Endodermal cell (in vitro differentiated cells): ENCODE measurements around the gene LSM4. TPM values are rescaled to one million over a fixed set of nuclear protein-coding genes. Genes with fewer than 3 reads are reported as not detected.
A peak's percentile ranks its signal among the peaks of the same experiment; 100 is the strongest.

ENCODE experiments used
- DNase-seq: peaks from one replicate; pipeline ENCODE4 v3.0.0-alpha.2; 2017
- H3K27ac ChIP-seq: 2 replicates; pipeline ENCODE4 v1.5.1; 2013; ENCODE audit warnings: mild to moderate bottlenecking, low read depth, low read length, moderate library complexity
- H3K27me3 ChIP-seq: 2 replicates; pipeline ENCODE4 v1.6.1; 2013; ENCODE audit warnings: mild to moderate bottlenecking, low read length, moderate library complexity; ENCODE audit not compliant: insufficient read depth, control insufficient read depth, poor library complexity, severe bottlenecking
- H3K36me3 ChIP-seq: 2 replicates; pipeline ENCODE4 v1.7.0; 2013; ENCODE audit warnings: mild to moderate bottlenecking, low read length, moderate library complexity; ENCODE audit not compliant: control insufficient read depth, insufficient read depth
- H3K4me1 ChIP-seq: one replicate; pipeline ENCODE4 v1.7.0; 2013; ENCODE audit warnings: low read length; ENCODE audit not compliant: control insufficient read depth, insufficient read depth
- H3K4me3 ChIP-seq: 2 replicates; pipeline ENCODE4 v1.5.1; 2013; ENCODE audit warnings: mild to moderate bottlenecking, low read length, moderate library complexity
- H3K9ac ChIP-seq: 2 replicates; pipeline ENCODE4 v1.6.1; 2013; ENCODE audit warnings: mild to moderate bottlenecking, low read length, moderate library complexity; ENCODE audit not compliant: poor library complexity, severe bottlenecking; ENCODE audit errors: extremely low read depth
- H3K9me3 ChIP-seq: 2 replicates; pipeline ENCODE4 v1.6.1; 2013; ENCODE audit warnings: mild to moderate bottlenecking, low read length, moderate library complexity; ENCODE audit not compliant: control insufficient read depth
- H3K27ac Mint-ChIP-seq: 2 replicates; pipeline ENCODE4 v1.8.0; 2020; ENCODE audit warnings: mixed read lengths
- H3K27me3 Mint-ChIP-seq: 2 replicates; pipeline ENCODE4 v1.8.0; 2021; ENCODE audit warnings: mild to moderate bottlenecking, mixed read lengths; ENCODE audit not compliant: insufficient read depth
- H3K36me3 Mint-ChIP-seq: 2 replicates; pipeline ENCODE4 v1.8.0; 2020; ENCODE audit warnings: low read depth, mixed read lengths
- H3K4me1 Mint-ChIP-seq: 2 replicates; pipeline ENCODE4 v1.8.0; 2020; ENCODE audit warnings: mixed read lengths
- H3K4me3 Mint-ChIP-seq: 2 replicates; pipeline ENCODE4 v1.8.0; 2020; ENCODE audit warnings: mild to moderate bottlenecking, moderate library complexity, mixed read lengths
- H3K9me3 Mint-ChIP-seq: 2 replicates; pipeline ENCODE4 v1.8.0; 2020; ENCODE audit warnings: mild to moderate bottlenecking, mixed read lengths
- CTCF ChIP-seq: fragments of 200-600 bp; sonication (generic); conservative IDR thresholded peaks from 2 replicates; pipeline ENCODE4 v1.5.0; 2021; ENCODE audit warnings: antibody characterized with exemption, mild to moderate bottlenecking
- WGBS, 2 experiments: methylation state at CpG; one replicate each; pipeline versions ENCODE4 v1.1.5 to v1.1.7; 2013; ENCODE audit warnings: missing lambda C conversion rate in 2 of 2, mixed read lengths in 1 of 2; ENCODE audit not compliant: insufficient coverage in 1 of 2, insufficient read length in 1 of 2; 5-methylcytosine and 5-hydroxymethylcytosine counted together
- long read RNA-seq, 4 experiments: library from polyadenylated mRNA in 2 of 4; library from RNA in 1 of 4; library from capped mRNA in 1 of 4; stranded (forward) in 3 of 4; unstranded in 1 of 4; transcript quantifications; one replicate each; pipeline ENCODE4 v2.0.0, GENCODE V29; 2020 to 2021; ENCODE audit warnings: inconsistent platforms in 1 of 4
- polyA plus RNA-seq, 2 experiments: library from polyadenylated mRNA; stranded (reverse); fragments of 50-300 nt; gene quantifications; one replicate each; pipeline ENCODE4 v1.2.3, GENCODE V29; 2013
- total RNA-seq, 2 donors: library from RNA; stranded (reverse); fragmentation: NEBNext Ultra II Directional in 1 of 2; extraction: Animal tissue kit (Norgen Biotek cat#: 25700) in 1 of 2; gene quantifications; 2 replicates in 1 of 2; 3 replicates in 1 of 2; pipeline ENCODE4 v1.2.1, GENCODE V29; 2021

The LSM4 gene
- 100 to 1,000 TPM; 252 to 276 TPM for total RNA-seq
- 273 TPM for polyA plus RNA-seq (2013, experiment 1 of 2)
- 240 TPM for polyA plus RNA-seq (2013, experiment 2 of 2)
- long read RNA-seq, experiment 1, transcript LSM4-203 (5 exons, 1,908 nt) = major isoform, 57 of 176 reads
- long read RNA-seq, experiment 1, partial matches to known transcripts = 114 of 176 reads
- long read RNA-seq, experiment 1, other reads (novel, unspliced or antisense) = 2 of 176 reads
- long read RNA-seq, experiment 2, transcript LSM4-203 (5 exons, 1,908 nt) = major isoform, 315 of 338 reads
- long read RNA-seq, experiment 2, partial matches to known transcripts = 10 of 338 reads
- long read RNA-seq, experiment 2, other reads (novel, unspliced or antisense) = 9 of 338 reads
- long read RNA-seq, experiment 3, transcript LSM4-204 (4 exons, 807 nt) = minor isoform, 13 of 495 reads
- long read RNA-seq, experiment 3, transcript LSM4-203 (5 exons, 1,908 nt) = major isoform, 452 of 495 reads
- long read RNA-seq, experiment 3, partial matches to known transcripts = 15 of 495 reads
- long read RNA-seq, experiment 3, other reads (novel, unspliced or antisense) = 12 of 495 reads
- long read RNA-seq, experiment 4, transcript LSM4-203 (5 exons, 1,908 nt) = major isoform, 978 of 1,025 reads
- long read RNA-seq, experiment 4, partial matches to known transcripts = 36 of 1,025 reads
- long read RNA-seq, experiment 4, other reads (novel, unspliced or antisense) = 7 of 1,025 reads

DNA sequence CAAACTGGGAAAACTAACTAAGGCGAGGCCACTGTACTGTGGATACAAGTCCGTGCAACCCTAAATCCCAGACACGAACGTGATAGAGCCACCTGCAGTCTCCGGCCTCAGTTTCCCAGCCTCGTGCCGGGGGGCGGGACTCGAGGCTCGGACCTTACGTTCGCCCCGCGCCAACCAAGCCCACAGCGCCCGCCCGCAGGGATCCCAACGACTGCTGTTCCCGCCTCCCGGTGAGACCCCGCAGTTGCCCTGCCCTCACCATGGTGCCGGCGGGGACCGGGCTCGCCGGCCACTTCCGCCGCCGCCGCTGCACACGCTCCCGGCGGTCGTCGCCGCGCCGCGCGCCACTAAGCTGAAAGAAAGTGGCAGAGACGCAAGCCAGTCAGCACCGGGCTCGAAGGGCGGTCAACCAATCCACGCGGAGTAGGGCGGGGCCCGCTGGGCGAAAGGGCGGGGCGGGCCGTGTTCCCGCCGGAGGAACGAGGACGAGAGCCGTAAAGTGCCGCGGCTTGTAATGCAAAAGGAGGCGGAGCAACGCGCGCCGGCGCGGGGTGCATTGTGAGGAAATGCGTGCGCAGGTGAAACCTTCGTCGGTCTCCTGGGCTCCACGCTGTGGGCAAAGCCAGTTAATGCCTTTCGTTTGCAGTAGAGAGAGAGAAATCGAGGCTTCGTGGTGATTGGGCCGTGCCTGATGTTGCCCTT is at the start of gene LSM4:
TSS of gene LSM4 (minus strand) at position 318 of the 702 bp plus-strand sequence. CDS start at position 262, 56 bp downstream.
- TF ChIP-seq CTCF = no peak
- Mint-ChIP-seq H3K4me1 (peaks cover 17% of the 10 kb centered on the region), H3K27ac (peak within 1 kb of the TSS; percentile 98), H3K27me3 (no peaks in the 10 kb centered on the region), H3K9me3 (no peaks in the 10 kb centered on the region), H3K4me3 (peak within 1 kb of the TSS; percentile 88), H3K36me3 (peaks cover 20% of the 10 kb centered on the region)
- Histone ChIP-seq H3K9ac (peak within 1 kb of the TSS; percentile 81), H3K27me3 (no peaks in the 10 kb centered on the region), H3K36me3 (peaks cover 12% of the 10 kb centered on the region), H3K4me1 (peaks cover 4% of the 10 kb centered on the region), H3K4me3 (peak within 1 kb of the TSS; percentile 91), H3K9me3 (no peaks in the 10 kb centered on the region), H3K27ac (peak within 1 kb of the TSS; percentile 82)
- 0 to 1% methylated on average over 32 to 75 of the region's 75 CpGs for WGBS, 2 experiments
- DNase-seq = peak; percentile 100

DNA sequence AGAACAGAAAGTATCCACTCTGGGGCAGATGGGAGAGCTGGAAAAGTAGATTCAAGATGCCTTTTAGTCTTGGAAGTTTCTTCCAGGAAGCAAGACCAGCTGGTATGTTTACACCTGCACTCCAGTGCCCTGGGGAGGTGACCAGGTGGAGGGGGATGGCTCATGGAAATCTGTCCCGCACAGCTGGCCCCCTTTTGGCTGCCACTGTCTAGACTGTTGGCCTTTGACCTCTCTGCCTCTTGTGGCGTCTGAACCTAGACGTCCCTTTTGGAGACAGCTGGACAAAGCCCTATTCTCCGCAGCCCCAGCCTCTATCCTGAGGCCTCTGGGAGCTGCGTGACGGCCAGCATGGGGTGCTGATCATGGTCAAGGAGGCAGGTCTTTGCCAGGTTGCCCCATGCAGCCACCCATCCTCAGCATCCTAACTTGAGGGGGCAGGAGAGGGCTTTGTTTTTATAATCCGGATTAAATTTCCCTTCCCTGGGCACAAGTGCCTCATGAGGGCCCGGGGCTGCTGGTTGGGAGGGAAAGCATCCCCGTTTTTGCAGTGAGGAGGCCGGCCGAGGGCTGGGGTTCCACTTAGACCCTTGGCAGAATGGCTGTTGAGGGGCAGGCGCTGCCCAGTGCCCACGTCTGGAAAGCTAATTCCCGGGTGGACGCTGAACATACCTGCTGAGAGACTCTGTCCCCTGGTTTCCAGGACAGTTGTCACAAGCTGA is 45.8 kb upstream of the LSM4 start:
- Mint-ChIP-seq H3K9me3 (no peaks in the 10 kb centered on the region), H3K36me3 (peaks cover 4% of the 10 kb centered on the region), H3K4me3 (no peak overlapping the region), H3K27ac (no peak overlapping the region), H3K4me1 (peaks cover 15% of the 10 kb centered on the region), H3K27me3 (no peaks in the 10 kb centered on the region)
- H3K9ac ChIP-seq = no peak overlapping the region
- 82 to 90% methylated on average over 10 to 15 of the region's 15 CpGs for WGBS, 2 experiments
- H3K4me1 ChIP-seq = peaks cover 3% of the 10 kb centered on the region
- H3K36me3 ChIP-seq = no peaks in the 10 kb centered on the region
- no peaks in the 10 kb centered on the region for H3K27me3 ChIP-seq
- H3K27ac ChIP-seq = peak overlapping the region; percentile 90
- TF ChIP-seq CTCF = no peak
- DNase-seq = no peak
- H3K4me3 ChIP-seq = no peak overlapping the region
- no peaks in the 10 kb centered on the region for H3K9me3 ChIP-seq

DNA sequence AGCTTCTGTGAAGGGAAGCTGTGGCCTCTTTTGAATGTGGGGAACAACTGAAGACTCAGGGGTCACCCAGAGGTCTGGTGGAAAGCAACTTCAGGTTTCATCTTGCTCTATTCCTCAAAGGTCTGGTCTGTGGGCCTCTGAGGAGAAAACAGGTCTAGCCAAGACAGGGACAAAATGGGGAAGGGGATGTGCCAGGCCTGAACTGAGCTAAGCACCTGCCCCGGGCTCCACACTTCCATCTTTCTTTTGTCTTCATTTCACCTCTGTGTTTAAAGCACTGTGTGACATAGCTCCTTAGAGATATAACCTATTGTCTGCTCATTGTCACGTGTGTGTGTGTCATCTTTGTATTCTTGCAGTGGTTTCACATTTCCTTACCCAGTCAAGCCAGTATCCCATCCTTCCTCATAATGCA is 43.2 kb upstream of the LSM4 start:
- no peak overlapping the region for H3K9ac ChIP-seq
- Mint-ChIP-seq H3K36me3 (peaks cover 7% of the 10 kb centered on the region), H3K4me1 (peaks cover 12% of the 10 kb centered on the region), H3K27ac (no peak overlapping the region), H3K4me3 (no peak overlapping the region), H3K9me3 (no peaks in the 10 kb centered on the region), H3K27me3 (no peaks in the 10 kb centered on the region)
- H3K9me3 ChIP-seq = no peaks in the 10 kb centered on the region
- no peak for TF ChIP-seq CTCF
- no peaks in the 10 kb centered on the region for H3K36me3 ChIP-seq
- peak overlapping the region; percentile 89 for H3K27ac ChIP-seq
- no peak for DNase-seq
- peaks cover 3% of the 10 kb centered on the region for H3K4me1 ChIP-seq
- no peak overlapping the region for H3K4me3 ChIP-seq
- 96 to 100% methylated on average over 2 of the region's 2 CpGs for WGBS, 2 experiments
- no peaks in the 10 kb centered on the region for H3K27me3 ChIP-seq
